Measurements from ENCODE around the gene STYXL1.
A peak's percentile ranks its signal among the peaks of the same experiment; 100 is the strongest.
"Not testable (repeated sequence)": the region's sequence is repeated elsewhere in the genome, so short reads cannot be mapped to it uniquely, and the experiment has no call there.

STYXL1 gene

DNA sequence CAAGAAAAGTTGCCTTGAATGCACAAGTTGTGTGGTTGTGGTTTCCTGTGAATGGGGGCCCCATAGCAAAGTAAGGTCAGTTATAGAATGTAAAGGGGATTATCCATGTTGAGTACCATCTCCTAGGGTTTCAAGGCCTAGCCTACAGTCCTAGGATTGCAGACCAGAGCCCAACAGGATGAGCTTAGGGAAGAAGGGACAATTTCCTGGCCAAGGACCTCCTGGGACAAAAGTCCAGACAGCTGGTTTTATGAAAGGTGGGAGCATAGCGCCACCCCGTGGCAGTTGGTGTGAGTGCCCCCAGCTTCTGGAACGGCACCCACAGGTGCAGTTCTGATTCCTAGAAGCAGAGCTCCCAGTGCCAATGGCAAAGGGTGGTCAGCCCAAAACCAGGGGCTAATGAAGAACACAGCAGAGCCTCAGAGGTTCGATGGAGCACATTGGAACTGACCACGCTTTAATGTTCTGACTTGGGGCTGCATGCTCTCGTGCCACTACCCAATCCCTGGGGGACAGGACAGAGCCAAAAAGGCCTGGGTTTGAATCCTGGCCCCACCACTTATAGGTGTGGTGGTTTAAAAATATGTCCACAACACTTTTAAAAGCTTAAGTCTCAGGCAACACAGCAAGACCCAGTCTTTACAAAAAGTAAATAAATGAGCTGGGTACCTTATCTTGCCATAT, 27.6 kb downstream of the STYXL1 start:
- no peak overlapping the region for H3K27ac ChIP-seq
- TF ChIP-seq ZFX (IDR thresholded peaks at IDR 0.05): no peak
- TF ChIP-seq, protein P1, sequence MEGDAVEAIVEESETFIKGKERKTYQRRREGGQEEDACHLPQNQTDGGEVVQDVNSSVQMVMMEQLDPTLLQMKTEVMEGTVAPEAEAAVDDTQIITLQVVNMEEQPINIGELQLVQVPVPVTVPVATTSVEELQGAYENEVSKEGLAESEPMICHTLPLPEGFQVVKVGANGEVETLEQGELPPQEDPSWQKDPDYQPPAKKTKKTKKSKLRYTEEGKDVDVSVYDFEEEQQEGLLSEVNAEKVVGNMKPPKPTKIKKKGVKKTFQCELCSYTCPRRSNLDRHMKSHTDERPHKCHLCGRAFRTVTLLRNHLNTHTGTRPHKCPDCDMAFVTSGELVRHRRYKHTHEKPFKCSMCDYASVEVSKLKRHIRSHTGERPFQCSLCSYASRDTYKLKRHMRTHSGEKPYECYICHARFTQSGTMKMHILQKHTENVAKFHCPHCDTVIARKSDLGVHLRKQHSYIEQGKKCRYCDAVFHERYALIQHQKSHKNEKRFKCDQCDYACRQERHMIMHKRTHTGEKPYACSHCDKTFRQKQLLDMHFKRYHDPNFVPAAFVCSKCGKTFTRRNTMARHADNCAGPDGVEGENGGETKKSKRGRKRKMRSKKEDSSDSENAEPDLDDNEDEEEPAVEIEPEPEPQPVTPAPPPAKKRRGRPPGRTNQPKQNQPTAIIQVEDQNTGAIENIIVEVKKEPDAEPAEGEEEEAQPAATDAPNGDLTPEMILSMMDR (conservative IDR thresholded peaks at IDR 0.05): peak; percentile 87

DNA sequence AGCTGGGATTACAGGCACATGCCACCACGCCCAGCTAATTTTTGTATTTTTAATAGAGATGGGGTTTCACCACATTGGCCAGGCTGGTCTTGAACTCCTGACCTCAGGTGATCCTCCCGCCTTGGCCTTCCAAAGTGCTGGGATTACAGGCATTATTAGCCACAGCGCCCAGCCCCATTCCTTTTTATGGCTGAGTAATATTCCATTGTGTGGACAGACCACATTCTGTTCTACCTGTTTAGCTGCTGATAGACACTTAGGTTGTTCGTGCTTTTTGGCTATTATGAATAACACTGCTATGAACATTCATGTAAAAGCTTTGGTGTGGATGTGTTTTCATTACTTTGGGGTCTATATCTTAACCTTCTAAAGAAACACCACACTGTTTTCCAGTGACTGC, 29.3 kb downstream of the STYXL1 start:
- not testable (repeated sequence) for H3K27ac ChIP-seq

DNA sequence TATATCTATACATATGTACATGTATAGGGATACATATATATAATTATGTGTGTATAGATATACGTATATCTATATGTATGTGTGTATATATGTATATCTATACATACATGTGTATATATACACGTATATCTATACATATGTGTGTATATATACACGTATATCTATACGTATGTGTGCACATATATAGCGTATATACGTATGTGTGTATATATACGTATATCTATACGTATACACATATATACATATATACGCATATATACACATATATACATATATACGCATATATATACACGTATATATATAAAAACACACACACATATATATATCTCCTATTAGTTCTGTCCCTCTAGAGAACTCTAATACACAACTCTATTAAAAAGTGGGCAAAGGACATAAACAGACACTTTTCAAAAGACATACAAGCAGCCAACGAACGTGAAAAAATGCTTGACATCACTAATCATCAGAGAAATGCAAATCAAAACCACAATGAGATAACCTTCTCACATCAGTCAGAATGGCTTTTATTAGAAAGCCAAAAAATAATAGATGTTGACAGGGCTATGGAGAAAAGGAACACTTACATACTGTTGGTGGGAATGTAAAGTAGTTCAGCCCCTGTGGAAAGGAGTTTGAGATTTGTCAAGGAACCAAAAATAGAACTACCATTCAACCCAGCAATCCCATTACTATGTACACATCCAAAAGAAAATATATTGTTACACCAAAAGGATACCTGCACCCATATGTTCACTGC, 31.4 kb downstream of the STYXL1 start:
- no peak for TF ChIP-seq ZFX (IDR thresholded peaks at IDR 0.05)
- TF ChIP-seq, protein P1 (conservative IDR thresholded peaks at IDR 0.05): no peak

DNA sequence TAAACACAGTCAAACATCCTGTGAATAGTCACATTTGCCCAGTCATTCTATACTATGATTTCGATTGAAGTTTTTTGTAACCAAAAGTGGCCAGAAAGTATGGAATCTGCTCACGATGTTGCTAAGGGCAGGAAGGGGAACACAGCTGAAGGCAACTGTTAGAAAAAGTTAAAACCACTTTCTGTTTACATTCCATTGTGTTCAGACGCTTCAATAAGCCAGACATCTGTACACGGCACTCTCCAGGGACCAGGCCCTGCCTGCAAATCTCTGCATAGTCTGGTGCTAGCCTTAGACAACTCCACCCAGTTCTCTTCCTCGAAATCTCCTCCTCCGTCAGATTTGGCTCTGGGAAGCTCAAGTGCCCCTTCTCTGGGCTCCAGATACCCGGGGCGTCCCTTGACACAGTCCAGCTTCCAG, 36.3 kb downstream of the STYXL1 start:
- TF ChIP-seq, protein P1 (conservative IDR thresholded peaks at IDR 0.05): no peak
- TF ChIP-seq ZFX (IDR thresholded peaks at IDR 0.05): no peak
- no peak overlapping the region for H3K27ac ChIP-seq

More for the DNA sequence above, 31.4 kb downstream of the STYXL1 start:
- no peak overlapping the region for H3K27ac ChIP-seq

DNA sequence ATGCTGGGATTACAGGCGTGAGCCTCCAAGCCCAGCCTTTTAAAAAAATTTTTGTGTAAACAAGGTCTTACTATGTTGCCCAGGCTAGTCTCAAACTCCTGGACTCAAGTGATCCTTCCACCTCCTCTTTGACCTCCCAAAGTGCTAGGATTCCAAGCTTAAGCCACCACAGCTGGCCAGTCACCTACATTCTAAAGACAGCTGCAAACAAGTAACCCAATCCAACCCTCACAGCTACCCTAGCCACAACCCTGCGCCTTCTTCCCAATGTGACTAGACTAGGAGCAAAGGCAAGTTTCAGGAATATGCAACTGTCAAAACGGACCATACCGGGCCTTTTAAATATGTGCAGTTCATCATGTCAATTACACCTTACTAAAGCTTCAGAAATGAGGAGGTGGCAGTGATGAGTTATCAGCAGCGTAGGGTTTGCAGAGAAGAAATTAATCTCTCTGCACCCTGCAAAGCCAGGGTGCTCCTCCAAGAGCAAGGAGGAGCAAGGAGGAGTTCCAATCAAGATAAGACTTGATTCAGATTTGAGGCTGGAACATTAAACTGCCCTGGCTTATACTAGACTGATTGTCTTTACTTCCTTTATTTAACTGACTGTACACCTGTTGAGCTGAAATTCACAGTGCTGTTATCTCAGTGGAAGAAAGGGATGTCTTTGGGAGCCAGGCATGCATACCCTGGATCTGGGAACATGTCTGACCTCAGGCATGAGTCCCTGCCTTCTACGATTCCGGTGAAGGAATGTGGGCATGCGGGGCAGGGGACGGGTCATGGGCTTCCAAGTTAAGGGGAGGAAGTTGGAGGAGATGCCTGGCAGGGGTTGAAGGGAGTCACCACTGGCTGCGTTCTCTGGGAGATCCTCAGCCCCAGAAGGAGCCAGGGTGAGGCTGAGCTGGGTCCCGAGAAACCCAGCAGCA, 37.9 kb downstream of the STYXL1 start:
- H3K27ac ChIP-seq: no peak overlapping the region
- TF ChIP-seq, protein P1 (conservative IDR thresholded peaks at IDR 0.05): no peak
- TF ChIP-seq ZFX (IDR thresholded peaks at IDR 0.05): no peak

DNA sequence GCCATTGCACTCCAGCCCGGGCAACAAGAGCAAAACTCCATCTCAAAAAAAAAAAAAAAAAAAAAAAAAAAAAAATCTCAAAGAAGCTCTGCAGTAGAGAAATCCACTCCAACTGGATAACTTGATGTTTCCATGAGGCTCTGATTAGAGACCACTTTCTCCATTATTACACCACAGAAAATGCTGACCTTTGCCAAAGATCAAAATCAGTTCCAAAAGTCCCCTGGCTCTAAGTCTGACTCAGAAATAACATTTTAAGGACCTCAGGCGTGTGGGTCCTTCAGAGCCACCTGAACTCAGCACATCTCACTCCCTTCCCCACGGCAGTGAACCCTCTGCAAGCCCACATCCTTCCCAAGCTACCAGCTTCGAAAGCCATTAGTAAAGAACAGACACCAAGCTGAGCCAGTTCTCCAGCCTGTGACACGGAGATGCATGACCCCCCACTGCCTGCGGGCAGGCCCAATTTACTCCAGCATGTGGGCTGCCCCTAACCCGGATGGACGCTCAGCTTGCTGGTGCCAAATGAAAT, 39.6 kb downstream of the STYXL1 start:
- TF ChIP-seq, protein P1 (conservative IDR thresholded peaks at IDR 0.05): no peak
- TF ChIP-seq ZFX (IDR thresholded peaks at IDR 0.05): no peak
- H3K27ac ChIP-seq: no peak overlapping the region

DNA sequence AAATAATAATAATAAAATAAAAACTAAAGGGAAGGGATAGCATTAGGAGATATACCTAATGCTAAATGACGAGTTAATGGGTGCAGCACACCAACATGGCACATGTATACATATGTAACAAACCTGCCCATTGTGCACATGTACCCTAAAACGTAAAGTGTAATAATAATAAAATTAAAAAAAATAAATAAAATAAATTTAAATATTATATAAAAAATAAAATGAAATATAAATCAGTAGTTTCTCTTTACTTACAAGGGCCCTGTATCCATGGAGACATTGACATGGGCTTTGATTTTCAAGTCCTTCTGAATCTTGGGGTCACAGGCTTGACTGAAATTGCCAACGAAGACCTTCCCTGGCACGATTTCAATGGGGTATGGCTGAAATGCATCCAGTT, 42.8 kb downstream of the STYXL1 start:
- not testable (repeated sequence) for H3K27ac ChIP-seq

DNA sequence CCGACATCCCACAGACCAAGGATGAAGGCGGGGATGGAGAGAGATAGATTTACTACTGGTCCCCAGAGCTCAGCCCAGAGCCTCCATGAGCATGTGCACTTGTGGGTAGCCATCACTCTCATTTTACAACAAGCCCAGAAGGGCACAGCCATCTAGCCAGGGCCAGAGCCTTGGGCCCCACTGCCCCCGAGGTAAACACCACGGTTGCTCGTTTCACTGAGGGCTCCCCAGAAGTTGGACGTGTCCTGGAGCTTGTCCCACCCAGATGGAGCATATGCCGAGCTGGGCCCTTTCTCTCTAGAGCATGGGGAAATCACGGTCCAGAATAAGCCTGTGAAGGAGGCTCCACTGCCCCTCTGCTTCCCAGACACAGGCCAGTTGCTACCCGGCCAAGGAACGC, 44.4 kb downstream of the STYXL1 start:
- H3K27ac ChIP-seq: no peak overlapping the region
- TF ChIP-seq, protein P1 (conservative IDR thresholded peaks at IDR 0.05): no peak
- TF ChIP-seq ZFX (IDR thresholded peaks at IDR 0.05): no peak

Data from C4-2B (cell line).